H1 (cell line): ENCODE data around the gene GATD1. TPM values are rescaled to one million over a fixed set of nuclear protein-coding genes. Genes with fewer than 3 reads are reported as not detected.
A peak's percentile ranks its signal among the peaks of the same experiment; 100 is the strongest.

Experiments
- ASH2L ChIP-seq: fragments of 200-600, 300-600 bp; sonication (generic); IDR thresholded peaks from one replicate; pipeline ENCODE4 v1.7.1; 2017; ENCODE audit warnings: low read length
- ATF2 ChIP-seq: IDR thresholded peaks from 2 replicates; pipeline ENCODE4 v1.6.1; 2012; ENCODE audit warnings: low read length, inconsistent platforms
- BACH1 ChIP-seq: IDR thresholded peaks from 2 replicates; pipeline ENCODE4 v1.6.1; 2012; ENCODE audit warnings: low read length, improper control_type of control experiment
- BRCA1 ChIP-seq: IDR thresholded peaks from 2 replicates; pipeline ENCODE4 v1.6.1; 2012; ENCODE audit warnings: low read depth, low read length, improper control_type of control experiment
- CBX8 ChIP-seq: fragments of 300-800, 300-1000 bp; sonication (generic); IDR thresholded peaks from 2 replicates; pipeline ENCODE4 v1.7.1; 2016; ENCODE audit warnings: low read depth, low read length, borderline replicate concordance
- CEBPB ChIP-seq: IDR thresholded peaks from 2 replicates; pipeline ENCODE4 v1.6.1; 2012; ENCODE audit warnings: low read depth, low read length
- CREB1 ChIP-seq: IDR thresholded peaks from 2 replicates; pipeline ENCODE4 v1.6.1; 2012; ENCODE audit warnings: inconsistent platforms
- JUN ChIP-seq: IDR thresholded peaks from 2 replicates; pipeline ENCODE4 v1.6.1; 2011; ENCODE audit warnings: low read depth, mild to moderate bottlenecking, improper control_type of control experiment, low read length
- KDM1A ChIP-seq: fragments of 200-600, 300-600 bp; sonication (generic); IDR thresholded peaks from 2 replicates; pipeline ENCODE4 v1.7.1; 2016; ENCODE audit warnings: mild to moderate bottlenecking, low read length, borderline replicate concordance
- KDM4A ChIP-seq: IDR thresholded peaks from one replicate; pipeline ENCODE4 v1.7.1; 2012; ENCODE audit warnings: low read depth, mild to moderate bottlenecking, moderate library complexity, low read length, inconsistent platforms; ENCODE audit not compliant: severe bottlenecking
- NRF1 ChIP-seq: IDR thresholded peaks from 2 replicates; pipeline ENCODE4 v1.6.1; 2011; ENCODE audit warnings: mild to moderate bottlenecking, low read depth, low read length, improper control_type of control experiment
- POLR2A ChIP-seq, 2 experiments: IDR thresholded peaks; 1 replicate in 1 of 2; 2 replicates in 1 of 2; pipeline ENCODE4 v1.6.1; 2011; ENCODE audit warnings: low read depth in 2 of 2, low read length in 2 of 2, mild to moderate bottlenecking in 2 of 2; ENCODE audit errors: control extremely low read depth in 1 of 2
- RNF2 ChIP-seq: fragments of 200-900, 300-1000 bp; sonication (generic); IDR thresholded peaks from 2 replicates; pipeline ENCODE4 v1.7.1; 2016; ENCODE audit warnings: borderline replicate concordance, low read depth, mild to moderate bottlenecking, antibody characterized with exemption, low read length; ENCODE audit not compliant: poor library complexity, severe bottlenecking; ENCODE audit errors: missing control alignments
- SP1 ChIP-seq: IDR thresholded peaks from 2 replicates; pipeline ENCODE4 v1.6.1; 2011; ENCODE audit warnings: low read depth, low read length
- SUZ12 ChIP-seq: fragments of 200-600 bp; sonication (generic); IDR thresholded peaks from 2 replicates; pipeline ENCODE4 v1.6.1; 2012; ENCODE audit warnings: mild to moderate bottlenecking, inconsistent platforms, low read length, moderate library complexity, mixed read lengths
- TEAD4 ChIP-seq: IDR thresholded peaks from 2 replicates; pipeline ENCODE4 v1.6.1; 2012; ENCODE audit warnings: low read depth, low read length, inconsistent platforms, mixed read lengths
- polyA plus RNA-seq, 7 experiments: library from polyadenylated mRNA; depleted of rRNA in 3 of 7; stranded (reverse) in 5 of 7; unstranded in 2 of 7; fragments of >200 nt in 5 of 7; fragments of 200-250 nt in 2 of 7; gene quantifications; 1 replicate in 5 of 7; 2 replicates in 1 of 7; 4 replicates in 1 of 7; pipeline versions ENCODE4 v1.2.1 to v1.2.3, GENCODE V29; 2011 to 2013; ENCODE audit warnings: missing spikeins in 2 of 7, mixed read lengths in 2 of 7
- total RNA-seq: library from RNA; stranded (reverse); fragmentation: NEBNext Ultra II Directional; extraction: Animal tissue kit (Norgen Biotek cat#: 25700); gene quantifications from 2 replicates; pipeline ENCODE4 v1.2.1, GENCODE V29; 2021
- TF ChIP-seq, protein P1 (sequence below): IDR thresholded peaks from 2 replicates; pipeline ENCODE4 v1.6.1; 2012; ENCODE audit warnings: inconsistent platforms
- TF ChIP-seq, protein P2 (sequence below): IDR thresholded peaks from 2 replicates; pipeline ENCODE4 v1.6.1; 2012; ENCODE audit warnings: inconsistent platforms
- TF ChIP-seq, protein P3 (sequence below), 3 experiments: IDR thresholded peaks; 1 replicate in 2 of 3; 2 replicates in 1 of 3; pipeline versions ENCODE4 v1.5.1 to v1.6.1; 2011; ENCODE audit warnings: low read length in 3 of 3, mild to moderate bottlenecking in 3 of 3, inconsistent platforms in 2 of 3, low read depth in 1 of 3, moderate library complexity in 1 of 3; ENCODE audit not compliant: insufficient read depth in 1 of 3; ENCODE audit errors: control extremely low read depth in 1 of 3
- TF ChIP-seq, protein P4 (sequence below): IDR thresholded peaks from 2 replicates; pipeline ENCODE4 v1.6.1; 2011; ENCODE audit warnings: low read depth, mild to moderate bottlenecking, low read length; ENCODE audit not compliant: insufficient read depth

Gene GATD1
- total and polyA plus RNA-seq, 2 of the 8 experiments (the other 6 are each of a cell fraction or from before 2014, with no cell fraction given) = 47.5 to 54.8 TPM

DNA sequence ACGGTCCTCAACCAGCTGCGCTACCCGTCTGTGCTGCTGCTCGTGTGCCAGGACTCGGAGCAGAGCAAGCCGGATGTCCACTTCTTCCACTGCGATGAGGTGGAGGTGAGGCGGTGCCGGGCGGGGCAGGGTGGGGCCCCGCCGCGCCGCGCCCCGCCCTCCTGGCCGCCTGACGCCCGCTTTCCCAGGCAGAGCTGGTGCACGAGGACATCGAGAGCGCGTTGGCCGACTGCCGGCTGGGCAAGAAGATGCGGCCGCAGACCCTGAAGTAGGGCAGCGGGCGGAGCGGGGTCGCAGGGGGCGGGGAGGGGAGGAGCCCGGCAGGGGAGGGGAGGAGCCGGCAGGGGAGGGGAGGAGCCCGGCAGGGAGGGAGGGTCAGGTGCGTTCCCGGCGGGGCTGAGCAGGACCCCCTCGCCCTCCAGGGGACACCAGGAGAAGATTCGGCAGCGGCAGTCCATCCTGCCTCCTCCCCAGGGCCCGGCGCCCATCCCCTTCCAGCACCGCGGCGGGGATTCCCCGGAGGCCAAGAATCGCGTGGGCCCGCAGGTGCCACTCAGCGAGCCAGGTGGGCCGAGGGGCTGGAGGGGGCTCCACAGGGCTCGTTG, 56.5 kb downstream of the GATD1 start (continued):
- TF ChIP-seq, protein P1, sequence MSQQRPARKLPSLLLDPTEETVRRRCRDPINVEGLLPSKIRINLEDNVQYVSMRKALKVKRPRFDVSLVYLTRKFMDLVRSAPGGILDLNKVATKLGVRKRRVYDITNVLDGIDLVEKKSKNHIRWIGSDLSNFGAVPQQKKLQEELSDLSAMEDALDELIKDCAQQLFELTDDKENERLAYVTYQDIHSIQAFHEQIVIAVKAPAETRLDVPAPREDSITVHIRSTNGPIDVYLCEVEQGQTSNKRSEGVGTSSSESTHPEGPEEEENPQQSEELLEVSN = peak; percentile 68
- TF ChIP-seq JUN (no peak), BACH1 (no peak), SUZ12 (no peak), SP1 (0 out of 2 replicates have a peak, but pooled peaks have one; percentile 35), BRCA1 (no peak), CBX8 (no peak), ASH2L (no peak), CREB1 (no peak), KDM4A (no peak), RNF2 (no peak), POLR2A (IDR thresholded peaks at IDR 0.05; ENCODE audit: control extremely low read depth in 1 of 2, low read depth in 2 of 2, low read length in 2 of 2) (peak in 1 of 2 experiments; percentile 55; a peak in 2 of 3 replicates), TEAD4 (no peak), NRF1 (no peak), KDM1A (no peak), CEBPB (no peak), ATF2 (no peak)
- TF ChIP-seq, protein P2, sequence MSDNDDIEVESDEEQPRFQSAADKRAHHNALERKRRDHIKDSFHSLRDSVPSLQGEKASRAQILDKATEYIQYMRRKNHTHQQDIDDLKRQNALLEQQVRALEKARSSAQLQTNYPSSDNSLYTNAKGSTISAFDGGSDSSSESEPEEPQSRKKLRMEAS = peak; percentile 85
- TF ChIP-seq, protein P3, sequence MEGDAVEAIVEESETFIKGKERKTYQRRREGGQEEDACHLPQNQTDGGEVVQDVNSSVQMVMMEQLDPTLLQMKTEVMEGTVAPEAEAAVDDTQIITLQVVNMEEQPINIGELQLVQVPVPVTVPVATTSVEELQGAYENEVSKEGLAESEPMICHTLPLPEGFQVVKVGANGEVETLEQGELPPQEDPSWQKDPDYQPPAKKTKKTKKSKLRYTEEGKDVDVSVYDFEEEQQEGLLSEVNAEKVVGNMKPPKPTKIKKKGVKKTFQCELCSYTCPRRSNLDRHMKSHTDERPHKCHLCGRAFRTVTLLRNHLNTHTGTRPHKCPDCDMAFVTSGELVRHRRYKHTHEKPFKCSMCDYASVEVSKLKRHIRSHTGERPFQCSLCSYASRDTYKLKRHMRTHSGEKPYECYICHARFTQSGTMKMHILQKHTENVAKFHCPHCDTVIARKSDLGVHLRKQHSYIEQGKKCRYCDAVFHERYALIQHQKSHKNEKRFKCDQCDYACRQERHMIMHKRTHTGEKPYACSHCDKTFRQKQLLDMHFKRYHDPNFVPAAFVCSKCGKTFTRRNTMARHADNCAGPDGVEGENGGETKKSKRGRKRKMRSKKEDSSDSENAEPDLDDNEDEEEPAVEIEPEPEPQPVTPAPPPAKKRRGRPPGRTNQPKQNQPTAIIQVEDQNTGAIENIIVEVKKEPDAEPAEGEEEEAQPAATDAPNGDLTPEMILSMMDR (IDR thresholded peaks at IDR 0.05; ENCODE audit: control extremely low read depth in 1 of 3, insufficient read depth in 1 of 3, low read depth in 1 of 3, low read length in 3 of 3) = peak in 1 of 3 experiments; percentile 30; a peak in 2 of 4 replicates
- TF ChIP-seq, protein P4, sequence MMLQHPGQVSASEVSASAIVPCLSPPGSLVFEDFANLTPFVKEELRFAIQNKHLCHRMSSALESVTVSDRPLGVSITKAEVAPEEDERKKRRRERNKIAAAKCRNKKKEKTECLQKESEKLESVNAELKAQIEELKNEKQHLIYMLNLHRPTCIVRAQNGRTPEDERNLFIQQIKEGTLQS = no peak
